H9 (cell line): Measurements from ENCODE around the gene ITIH2. TPM values are rescaled to one million over a fixed set of nuclear protein-coding genes. Genes with fewer than 3 reads are reported as not detected.

ENCODE experiments used
- DNase-seq: peaks from one replicate; pipeline ENCODE4 v3.0.0-alpha.2; 2017
- H2AFZ ChIP-seq: one replicate; pipeline ENCODE4 v1.6.1; 2013; ENCODE audit warnings: mild to moderate bottlenecking, low read length, control low read depth, moderate library complexity
- H2AK5ac ChIP-seq: 2 replicates; pipeline ENCODE4 v1.6.1; 2013; ENCODE audit warnings: low read length, control low read depth, mixed read lengths; ENCODE audit not compliant: insufficient read length
- H2BK120ac ChIP-seq: one replicate; pipeline ENCODE4 v1.6.1; 2013; ENCODE audit warnings: low read depth, mild to moderate bottlenecking, low read length, control low read depth, inconsistent platforms; ENCODE audit not compliant: poor library complexity, severe bottlenecking
- H2BK12ac ChIP-seq: 2 replicates; pipeline ENCODE4 v1.6.1; 2013; ENCODE audit warnings: low read length, control low read depth, mixed read lengths, low read depth; ENCODE audit not compliant: insufficient read length
- H2BK15ac ChIP-seq: 2 replicates; pipeline ENCODE4 v1.6.1; 2013; ENCODE audit warnings: low read depth, low read length, control low read depth
- H2BK20ac ChIP-seq: one replicate; pipeline ENCODE4 v1.6.1; 2013; ENCODE audit warnings: low read depth, mild to moderate bottlenecking, low read length, control low read depth, inconsistent platforms; ENCODE audit not compliant: poor library complexity, severe bottlenecking
- H2BK5ac ChIP-seq: 2 replicates; pipeline ENCODE4 v1.6.1; 2013; ENCODE audit warnings: low read length, control low read depth, mixed read lengths; ENCODE audit not compliant: insufficient read length
- H3K14ac ChIP-seq: 2 replicates; pipeline ENCODE4 v1.6.1; 2013; ENCODE audit warnings: low read length, control low read depth; ENCODE audit not compliant: insufficient read depth
- H3K18ac ChIP-seq: 2 replicates; pipeline ENCODE4 v1.6.1; 2013; ENCODE audit warnings: low read depth, mild to moderate bottlenecking, mixed read lengths, low read length, control low read depth; ENCODE audit not compliant: insufficient read length
- H3K23ac ChIP-seq: 2 replicates; pipeline ENCODE4 v1.6.1; 2013; ENCODE audit warnings: low read length, control low read depth, mixed read lengths, low read depth; ENCODE audit not compliant: insufficient read length
- H3K23me2 ChIP-seq: 2 replicates; pipeline ENCODE4 v1.6.1; 2013; ENCODE audit warnings: low read depth, mild to moderate bottlenecking, mixed read lengths, low read length, control low read depth; ENCODE audit not compliant: insufficient read length, poor library complexity, severe bottlenecking
- H3K27ac ChIP-seq: 2 replicates; pipeline ENCODE4 v1.5.1; 2013; ENCODE audit warnings: low read length, control low read depth, mixed read lengths, low read depth; ENCODE audit not compliant: insufficient read length
- H3K27me3 ChIP-seq: 2 replicates; pipeline ENCODE4 v1.6.1; 2013; ENCODE audit warnings: low read length, control low read depth, inconsistent platforms; ENCODE audit not compliant: insufficient read depth
- H3K4ac ChIP-seq: 2 replicates; pipeline ENCODE4 v1.6.1; 2013; ENCODE audit warnings: low read depth, mild to moderate bottlenecking, control low read depth, inconsistent platforms, low read length, moderate library complexity
- H3K4me1 ChIP-seq: 2 replicates; pipeline ENCODE4 v1.6.1; 2013; ENCODE audit warnings: low read length, control low read depth, inconsistent platforms; ENCODE audit not compliant: insufficient read depth
- H3K4me2 ChIP-seq: 2 replicates; pipeline ENCODE4 v1.6.1; 2013; ENCODE audit warnings: low read length, control low read depth, mixed read lengths; ENCODE audit not compliant: insufficient read length, insufficient read depth
- H3K56ac ChIP-seq: 2 replicates; pipeline ENCODE4 v1.6.1; 2013; ENCODE audit warnings: low read depth, mild to moderate bottlenecking, mixed read lengths, low read length, control low read depth; ENCODE audit not compliant: insufficient read length
- H3K79me1 ChIP-seq: 2 replicates; pipeline ENCODE4 v1.6.1; 2013; ENCODE audit warnings: low read depth, mild to moderate bottlenecking, moderate library complexity, low read length, control low read depth, inconsistent platforms; ENCODE audit not compliant: insufficient read depth, poor library complexity, severe bottlenecking
- H3K79me2 ChIP-seq: 2 replicates; pipeline ENCODE4 v1.6.1; 2013; ENCODE audit warnings: low read length, control low read depth, inconsistent platforms; ENCODE audit not compliant: insufficient read depth
- H3K9ac ChIP-seq: 2 replicates; pipeline ENCODE4 v1.6.1; 2013; ENCODE audit warnings: low read length, control low read depth, mixed read lengths; ENCODE audit not compliant: insufficient read length; ENCODE audit errors: extremely low read depth
- H3K9me3 ChIP-seq: one replicate; pipeline ENCODE4 v1.6.1; 2013; ENCODE audit warnings: low read depth, low read length, inconsistent platforms; ENCODE audit not compliant: control insufficient read depth
- H3T11ph ChIP-seq: one replicate; pipeline ENCODE4 v1.6.1; 2013; ENCODE audit warnings: mild to moderate bottlenecking, low read length, control low read depth, inconsistent platforms
- H4K20me1 ChIP-seq: one replicate; pipeline ENCODE4 v1.6.1; 2013; ENCODE audit not compliant: control insufficient read depth, insufficient read length, insufficient read depth
- H4K5ac ChIP-seq: 2 replicates; pipeline ENCODE4 v1.6.1; 2013; ENCODE audit warnings: low read depth, mild to moderate bottlenecking, mixed read lengths, low read length, control low read depth; ENCODE audit not compliant: insufficient read length
- H4K8ac ChIP-seq: replicated peaks from 2 replicates; pipeline ENCODE4 v1.6.1; 2013; ENCODE audit warnings: low read length, control low read depth, mixed read lengths, low read depth; ENCODE audit not compliant: insufficient read length
- H4K91ac ChIP-seq: 2 replicates; pipeline ENCODE4 v1.6.1; 2013; ENCODE audit warnings: low read depth, mild to moderate bottlenecking, moderate library complexity, mixed read lengths, low read length, control low read depth; ENCODE audit not compliant: insufficient read length
- H3K27ac Mint-ChIP-seq, 3 experiments: 2 replicates in 2 of 3; 3 replicates in 1 of 3; pipeline ENCODE4 v1.8.0; 2020 to 2021; ENCODE audit warnings: mixed read lengths in 3 of 3, mild to moderate bottlenecking in 1 of 3, moderate library complexity in 1 of 3
- H3K27me3 Mint-ChIP-seq: 2 replicates; pipeline ENCODE4 v1.8.0; 2021; ENCODE audit warnings: low read depth, mild to moderate bottlenecking, moderate library complexity, mixed read lengths
- H3K36me3 Mint-ChIP-seq, 3 experiments: 2 replicates in 2 of 3; 3 replicates in 1 of 3; pipeline ENCODE4 v1.8.0; 2020 to 2021; ENCODE audit warnings: low read depth in 3 of 3, mixed read lengths in 3 of 3; ENCODE audit not compliant: insufficient read depth in 1 of 3
- H3K4me1 Mint-ChIP-seq, 2 experiments: 2 replicates each; pipeline ENCODE4 v1.8.0; 2020; ENCODE audit warnings: mixed read lengths in 2 of 2
- H3K4me3 Mint-ChIP-seq, 2 experiments: 2 replicates in 1 of 2; 3 replicates in 1 of 2; pipeline ENCODE4 v1.8.0; 2020 to 2021; ENCODE audit warnings: mild to moderate bottlenecking in 2 of 2, mixed read lengths in 2 of 2, moderate library complexity in 1 of 2
- H3K9me3 Mint-ChIP-seq, 2 experiments: 2 replicates in 1 of 2; 3 replicates in 1 of 2; pipeline ENCODE4 v1.8.0; 2020; ENCODE audit warnings: mild to moderate bottlenecking in 2 of 2, mixed read lengths in 2 of 2, moderate library complexity in 1 of 2
- WGBS: extraction: QIAGEN DNeasy Blood & Tissue Kit; methylation state at CpG from one replicate; pipeline ENCODE4 v1.1.7; 2013; ENCODE audit warnings: missing lambda C conversion rate, low lambda C conversion rate, mixed read lengths; ENCODE audit not compliant: insufficient read length; ENCODE audit errors: extremely low coverage; 5-methylcytosine and 5-hydroxymethylcytosine counted together
- total RNA-seq: library from RNA; stranded (reverse); gene quantifications from 2 replicates; pipeline ENCODE4 v1.2.1, GENCODE V29; 2021
- TF ChIP-seq, protein P1 (sequence below): fragments of 200-600 bp; sonication (generic); conservative IDR thresholded peaks from 3 replicates; pipeline ENCODE4 v1.8.0; 2021; ENCODE audit warnings: antibody characterized with exemption, mild to moderate bottlenecking

Gene ITIH2
- total RNA-seq, 1 experiment from 2014 or later: not detected

DNA sequence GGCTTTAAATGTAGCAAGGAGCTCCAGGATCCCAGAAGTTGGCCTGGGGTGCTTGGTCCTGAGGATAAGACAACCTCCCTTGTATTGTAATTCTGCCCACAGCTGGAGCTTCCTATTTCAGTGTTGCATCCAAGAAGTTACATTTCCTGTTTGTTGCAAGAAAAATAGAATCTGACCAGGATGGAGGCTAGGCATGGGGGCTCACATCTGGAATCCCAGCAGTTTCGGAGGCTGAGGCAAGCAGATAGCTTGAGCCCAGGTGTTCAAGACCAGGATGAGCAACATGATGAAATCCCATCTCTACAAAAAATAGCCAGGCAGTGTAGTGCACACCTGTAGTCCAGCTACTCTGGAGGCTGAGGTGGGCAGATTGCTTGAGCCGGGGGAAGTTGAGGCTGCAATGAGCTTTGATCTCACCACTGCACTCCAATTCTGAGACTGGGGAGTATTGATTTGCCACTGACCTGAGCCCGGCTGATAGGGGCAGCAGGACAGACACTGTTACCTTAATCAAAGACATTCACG lies 766 bp upstream of the ITIH2 start:
- no peak overlapping the region for H3K27ac ChIP-seq
- no peak overlapping the region for H4K5ac ChIP-seq
- H3K4me2 ChIP-seq: no peak overlapping the region
- no peaks in the 10 kb centered on the region for H3K27me3 ChIP-seq
- peaks cover 3% of the 10 kb centered on the region; the same call in 1 of the 2 replicates for H3K4me1 ChIP-seq
- no peak overlapping the region for H2BK15ac ChIP-seq
- DNase-seq: no peak
- H3K9ac ChIP-seq: no peak overlapping the region
- H4K91ac ChIP-seq: no peak overlapping the region
- no peak overlapping the region for H2BK20ac ChIP-seq
- H2BK12ac ChIP-seq: no peak overlapping the region
- H3K4ac ChIP-seq: no peak overlapping the region
- H2BK120ac ChIP-seq: no peak overlapping the region
- Mint-ChIP-seq H3K4me3 (no peak overlapping the region), H3K9me3 (peaks cover 0 to 1% of the 10 kb centered on the region in 2 experiments; a peak in 2 of 5 replicates), H3K4me1 (peaks cover 5 to 6% of the 10 kb centered on the region in 2 experiments; a peak in 3 of 4 replicates), H3K27me3 (peaks cover 2% of the 10 kb centered on the region), H3K36me3 (no peaks in the 10 kb centered on the region), H3K27ac (no peak overlapping the region; a peak in 1 of 7 replicates)
- H3K23me2 ChIP-seq: no peaks in the 10 kb centered on the region
- H3K14ac ChIP-seq: no peak overlapping the region
- H3K23ac ChIP-seq: no peak overlapping the region
- H2AK5ac ChIP-seq: no peak overlapping the region
- no peak overlapping the region for H3T11ph ChIP-seq
- H3K79me2 ChIP-seq: no peaks in the 10 kb centered on the region
- no peaks in the 10 kb centered on the region for H3K9me3 ChIP-seq
- H4K20me1 ChIP-seq: no peaks in the 10 kb centered on the region
- no CpG with 5 or more reads among the region's 4 CpGs for WGBS
- no peak overlapping the region for H3K56ac ChIP-seq
- TF ChIP-seq, protein P1, sequence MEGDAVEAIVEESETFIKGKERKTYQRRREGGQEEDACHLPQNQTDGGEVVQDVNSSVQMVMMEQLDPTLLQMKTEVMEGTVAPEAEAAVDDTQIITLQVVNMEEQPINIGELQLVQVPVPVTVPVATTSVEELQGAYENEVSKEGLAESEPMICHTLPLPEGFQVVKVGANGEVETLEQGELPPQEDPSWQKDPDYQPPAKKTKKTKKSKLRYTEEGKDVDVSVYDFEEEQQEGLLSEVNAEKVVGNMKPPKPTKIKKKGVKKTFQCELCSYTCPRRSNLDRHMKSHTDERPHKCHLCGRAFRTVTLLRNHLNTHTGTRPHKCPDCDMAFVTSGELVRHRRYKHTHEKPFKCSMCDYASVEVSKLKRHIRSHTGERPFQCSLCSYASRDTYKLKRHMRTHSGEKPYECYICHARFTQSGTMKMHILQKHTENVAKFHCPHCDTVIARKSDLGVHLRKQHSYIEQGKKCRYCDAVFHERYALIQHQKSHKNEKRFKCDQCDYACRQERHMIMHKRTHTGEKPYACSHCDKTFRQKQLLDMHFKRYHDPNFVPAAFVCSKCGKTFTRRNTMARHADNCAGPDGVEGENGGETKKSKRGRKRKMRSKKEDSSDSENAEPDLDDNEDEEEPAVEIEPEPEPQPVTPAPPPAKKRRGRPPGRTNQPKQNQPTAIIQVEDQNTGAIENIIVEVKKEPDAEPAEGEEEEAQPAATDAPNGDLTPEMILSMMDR: no peak
- H2AFZ ChIP-seq: no peak overlapping the region
- H3K18ac ChIP-seq: no peak overlapping the region
- no peak overlapping the region for H2BK5ac ChIP-seq
- H3K79me1 ChIP-seq: no peaks in the 10 kb centered on the region
- H4K8ac ChIP-seq: no peak overlapping the region
